Measurements from ENCODE around the gene CAMK2G.

- no peak for TF ChIP-seq EZH2 (IDR thresholded peaks at IDR 0.05; ENCODE audit: insufficient read depth, poor library complexity, severe bottlenecking)
- TF ChIP-seq EZH2phosphoT487 (IDR thresholded peaks at IDR 0.05; ENCODE audit: insufficient read depth, low read depth): no peak
Observed at GRCh38 chr10:73793456-73793855, 80.9 kb downstream of the CAMK2G start.
